SK-N-SH (cell line): ENCODE measurements around the gene PLAGL2. TPM values are rescaled to one million over a fixed set of nuclear protein-coding genes. Genes with fewer than 3 reads are reported as not detected.

Source experiments
- CTCF ChIA-PET: fragments of 300-600, 350-600 bp; formaldehyde crosslinking; extraction: SDS; loops from one replicate; lab custom pipeline; 2021; lab: Yijun Ruan, JAX
- POLR2A ChIA-PET: fragments of 350-600 bp; sonication (Branson Sonifier 250); formaldehyde crosslinking; extraction: SDS; loops from one replicate; lab custom pipeline; 2020; ENCODE audit warnings: antibody characterized with exemption, inconsistent platforms; lab: Yijun Ruan, JAX
- DNase-seq: peaks from one replicate; pipeline ENCODE4 v3.0.0; 2012
- H2AFZ ChIP-seq: fragments of 200-600 bp; sonication (generic); 2 replicates; pipeline ENCODE4 v1.8.1; 2016; ENCODE audit warnings: antibody characterized with exemption, mild to moderate bottlenecking, low read depth
- H3F3A ChIP-seq: fragments of 200-600 bp; sonication (generic); replicated peaks from 2 replicates; pipeline ENCODE3; 2016; ENCODE audit warnings: antibody characterized with exemption, mild to moderate bottlenecking; ENCODE audit not compliant: insufficient read depth
- H3K27ac ChIP-seq, 2 experiments: fragments of 200-500 bp in 1 of 2; fragments of 200-600 bp in 1 of 2; sonication (Bioruptor generic) in 1 of 2; sonication (generic), shearing (Covaris generic) in 1 of 2; 2 replicates each; pipeline versions ENCODE4 v1.5.1 to v1.6.1; 2014 to 2016; ENCODE audit warnings: low read depth in 2 of 2, inconsistent platforms in 1 of 2, low read length in 1 of 2, mild to moderate bottlenecking in 1 of 2, mixed read lengths in 1 of 2
- H3K27me3 ChIP-seq: fragments of 200-600 bp; sonication (generic), shearing (Covaris generic); 2 replicates; pipeline ENCODE4 v1.6.1; 2016; ENCODE audit warnings: mixed run types; ENCODE audit not compliant: insufficient read depth
- H3K36me3 ChIP-seq, 2 experiments: fragments of 200-500 bp in 1 of 2; fragments of 200-600 bp in 1 of 2; sonication (Bioruptor generic) in 1 of 2; sonication (generic) in 1 of 2; replicated peaks in 1 of 2; 2 replicates each; pipeline versions ENCODE3 to v1.5.1; 2014 to 2016; ENCODE audit warnings: low read length in 1 of 2, mild to moderate bottlenecking in 1 of 2; ENCODE audit not compliant: insufficient read depth in 2 of 2, control insufficient read depth in 1 of 2
- H3K4me1 ChIP-seq, 2 experiments: fragments of 200-500 bp in 1 of 2; fragments of 200-600 bp in 1 of 2; sonication (Bioruptor generic) in 1 of 2; sonication (generic), shearing (Covaris generic) in 1 of 2; 2 replicates each; pipeline versions ENCODE4 v1.5.1 to v1.6.1; 2014 to 2016; ENCODE audit warnings: low read depth in 1 of 2, low read length in 1 of 2, mixed run types in 1 of 2; ENCODE audit not compliant: insufficient read depth in 2 of 2, control insufficient read depth in 1 of 2
- H3K4me2 ChIP-seq: fragments of 200-600 bp; sonication (generic), shearing (Covaris generic); 2 replicates; pipeline ENCODE4 v1.6.1; 2017; ENCODE audit warnings: mixed run types
- H3K4me3 ChIP-seq, 2 experiments: fragments of 200-500 bp in 1 of 2; fragments of 200-600 bp in 1 of 2; sonication (Bioruptor generic) in 1 of 2; sonication (generic), shearing (Covaris generic) in 1 of 2; 2 replicates each; pipeline versions ENCODE4 v1.5.1 to v1.8.1; 2014 to 2016; ENCODE audit warnings: low read depth in 2 of 2, inconsistent platforms in 1 of 2, low read length in 1 of 2, mild to moderate bottlenecking in 1 of 2, mixed read lengths in 1 of 2, moderate library complexity in 1 of 2
- H3K79me2 ChIP-seq: fragments of 200-600 bp; sonication (generic); 2 replicates; pipeline ENCODE4 v1.8.1; 2017; ENCODE audit warnings: mild to moderate bottlenecking; ENCODE audit not compliant: insufficient read depth
- H3K9ac ChIP-seq: fragments of 200-600 bp; sonication (generic); 2 replicates; pipeline ENCODE4 v1.6.1; 2017; ENCODE audit warnings: mixed run types
- H3K9me2 ChIP-seq: fragments of 200-600 bp; sonication (generic); 2 replicates; pipeline ENCODE4 v1.6.1; 2017; ENCODE audit warnings: mixed run types
- H3K9me3 ChIP-seq: fragments of 200-600 bp; sonication (generic); 2 replicates; pipeline ENCODE4 v1.6.1; 2017; ENCODE audit warnings: mixed run types, mild to moderate bottlenecking, moderate library complexity
- H4K20me1 ChIP-seq: fragments of 200-600 bp; sonication (generic); 2 replicates; pipeline ENCODE4 v1.6.1; 2017; ENCODE audit warnings: mild to moderate bottlenecking, mixed run types; ENCODE audit not compliant: insufficient read depth
- ELF1 ChIP-seq: IDR thresholded peaks from 2 replicates; pipeline ENCODE4 v1.4.0; 2012
- EP300 ChIP-seq, 2 experiments: IDR thresholded peaks; 2 replicates each; pipeline versions ENCODE4 v1.4.0 to v1.6.1; 2012; ENCODE audit warnings: borderline replicate concordance in 1 of 2, low read depth in 1 of 2, low read length in 1 of 2
- GABPA ChIP-seq: IDR thresholded peaks from 2 replicates; pipeline ENCODE4 v1.4.0; 2012; ENCODE audit warnings: low read depth, mild to moderate bottlenecking
- NFIC ChIP-seq: IDR thresholded peaks from 2 replicates; pipeline ENCODE4 v1.4.0; 2012; ENCODE audit warnings: borderline replicate concordance
- RCOR1 ChIP-seq: fragments of 150-350 bp; IDR thresholded peaks from 2 replicates; pipeline ENCODE4 v1.6.1; 2017; ENCODE audit warnings: antibody characterized with exemption, low read length
- SIN3A ChIP-seq: IDR thresholded peaks from 2 replicates; pipeline ENCODE4 v1.6.1; 2012; ENCODE audit warnings: low read depth, mild to moderate bottlenecking, low read length, moderate library complexity, borderline replicate concordance
- WGBS: methylation state at CpG from one replicate; pipeline ENCODE4 v1.1.6; 2017; ENCODE audit warnings: low lambda C conversion rate; 5-methylcytosine and 5-hydroxymethylcytosine counted together
- polyA plus RNA-seq, 3 experiments: library from polyadenylated mRNA; depleted of rRNA; stranded (reverse); fragments of >200 nt; gene quantifications; 2 replicates each; pipeline ENCODE4 v1.2.3, GENCODE V29; 2012
- TF ChIP-seq, protein P1 (sequence below): IDR thresholded peaks from 2 replicates; pipeline ENCODE4 v1.4.0; 2012; ENCODE audit warnings: low read depth

Gene PLAGL2
- polyA plus RNA-seq, 1 of the 3 experiments (the other 2 are of a cell fraction): 4.0 TPM

DNA sequence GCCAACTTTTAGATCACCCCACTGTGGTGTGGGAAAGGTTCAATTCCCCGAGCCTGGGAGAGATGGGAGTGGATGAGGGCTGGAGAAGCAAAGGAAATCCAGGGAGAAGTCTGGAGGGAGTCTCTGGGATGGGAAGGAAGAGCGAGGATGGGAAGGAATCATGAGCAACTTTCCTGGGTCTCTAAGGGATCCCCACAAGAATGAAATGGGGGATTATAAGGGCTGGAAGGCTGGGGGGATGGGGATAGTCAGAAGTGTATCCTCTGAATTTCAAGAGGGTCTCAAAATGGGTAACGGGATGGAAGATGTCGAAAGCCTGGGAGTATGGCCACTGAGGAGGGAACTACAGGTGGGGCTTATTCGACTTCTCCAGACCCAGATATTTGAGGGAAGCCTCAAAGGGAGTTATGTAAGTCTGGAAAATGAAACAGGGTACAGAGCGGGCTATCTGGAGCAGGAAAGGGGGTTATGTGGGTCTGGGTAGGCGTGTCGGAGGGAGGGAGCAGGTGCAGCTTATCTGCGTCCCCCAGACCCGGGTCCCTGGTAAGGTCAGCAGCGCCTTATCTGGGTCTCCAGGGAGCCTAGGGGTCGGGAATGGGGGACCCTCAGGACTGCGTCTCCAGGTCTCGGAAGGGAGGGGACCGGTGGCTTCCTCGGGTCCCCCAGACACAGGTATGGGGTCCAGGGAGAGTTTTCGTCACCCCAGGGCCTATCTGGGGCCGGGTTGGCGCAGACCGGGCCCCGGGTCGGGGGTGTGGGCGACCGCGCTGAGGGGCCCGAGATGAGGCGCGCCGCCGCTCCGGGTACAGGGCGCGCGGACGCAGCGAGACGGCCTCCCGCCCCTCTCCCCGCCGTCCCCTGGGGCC is 550 bp downstream of the PLAGL2 start:
- peak; percentile 25 for DNase-seq
- POLR2A ChIA-PET: no interaction called here
- peaks cover 32% of the 10 kb centered on the region for H4K20me1 ChIP-seq

DNA sequence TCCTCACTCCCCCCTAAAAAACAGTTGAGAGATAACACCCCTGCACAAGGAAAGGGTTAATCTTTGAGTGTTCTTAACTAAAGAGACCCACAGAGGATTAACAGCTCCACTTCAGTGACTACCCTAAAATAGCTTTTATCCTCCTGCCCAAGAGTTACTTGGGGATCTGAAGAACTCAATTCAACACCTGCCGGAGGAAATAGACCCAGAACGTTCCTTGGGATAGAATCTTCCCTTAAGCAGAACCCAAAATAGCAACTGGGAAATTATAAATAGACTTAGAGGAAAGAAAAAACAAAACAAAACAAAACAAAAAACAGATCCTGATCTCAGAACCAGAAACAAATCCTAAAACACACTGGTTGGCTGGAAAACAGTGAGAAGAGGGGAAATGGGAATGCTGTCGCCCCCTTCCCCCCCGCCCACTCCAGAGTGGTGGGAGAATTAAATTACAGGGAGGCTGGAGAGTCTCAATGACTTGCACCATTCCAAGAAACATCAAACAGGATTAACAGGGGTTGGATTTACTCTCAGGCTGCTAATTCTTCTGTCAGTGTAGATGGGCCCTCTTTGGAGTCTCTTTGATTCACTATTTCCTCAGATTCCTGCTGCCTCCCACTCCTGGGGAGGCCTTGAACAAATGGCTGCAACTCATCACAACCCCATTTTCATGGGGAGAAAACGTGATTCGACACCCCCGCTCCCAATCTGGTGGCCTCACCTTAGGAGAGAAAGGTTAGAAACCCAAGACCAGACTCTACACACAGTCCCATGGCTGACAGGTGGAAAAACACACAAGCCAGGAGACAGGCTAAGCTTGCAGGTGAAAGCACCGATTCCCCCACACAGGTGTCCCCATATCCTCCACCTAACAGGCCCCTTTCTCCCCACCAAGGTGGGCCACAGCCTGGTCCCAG is 1.4 kb downstream of the PLAGL2 start:
- H4K20me1 ChIP-seq: peaks cover 35% of the 10 kb centered on the region
- POLR2A ChIA-PET: no interaction called here
- 57% methylated on average over 8 of the region's 8 CpGs for WGBS
- H3K4me1 ChIP-seq: peaks cover 31 to 35% of the 10 kb centered on the region in 2 experiments; a peak in 3 of 4 replicates
- H3K27me3 ChIP-seq: no peaks in the 10 kb centered on the region
- no peaks in the 10 kb centered on the region for H3F3A ChIP-seq
- CTCF ChIA-PET: interaction anchor here (0.7 to 1.4 kb wide), 3 partner anchors 8 to 304 kb away, joined by 3 to 4 read pairs (median 4); no protein-coding TSS in a partner anchor
- peak; percentile 54 for DNase-seq
- no peak overlapping the region for H2AFZ ChIP-seq
- H3K27ac ChIP-seq: peak overlapping the region in 1 of 2 experiments; percentile 75; a peak in 2 of 4 replicates
- H3K4me2 ChIP-seq: peak overlapping the region; percentile 92
- no peaks in the 10 kb centered on the region for H3K9me3 ChIP-seq
- H3K9me2 ChIP-seq: no peaks in the 10 kb centered on the region
- TF ChIP-seq NFIC (no peak), GABPA (no peak)
- TF ChIP-seq, all 33 proteins: peak for 0
- Histone ChIP-seq H3K9ac (peak overlapping the region; percentile 82), H3K4me3 (peak overlapping the region; percentile 87 to 88), H3K36me3 (peaks cover 5 to 38% of the 10 kb centered on the region in 2 experiments), H3K79me2 (peaks cover 95% of the 10 kb centered on the region)

More for the DNA sequence above, 550 bp downstream of the PLAGL2 start:
- H3K79me2 ChIP-seq: peaks cover 90% of the 10 kb centered on the region
- H3K27ac ChIP-seq: peak overlapping the region; percentile 29 to 75; a peak in 3 of 4 replicates
- H3K9me3 ChIP-seq: no peaks in the 10 kb centered on the region
- TF ChIP-seq, protein P1, sequence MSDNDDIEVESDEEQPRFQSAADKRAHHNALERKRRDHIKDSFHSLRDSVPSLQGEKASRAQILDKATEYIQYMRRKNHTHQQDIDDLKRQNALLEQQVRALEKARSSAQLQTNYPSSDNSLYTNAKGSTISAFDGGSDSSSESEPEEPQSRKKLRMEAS: no peak
- TF ChIP-seq ELF1 (no peak), RCOR1 (no peak), EP300 (IDR thresholded peaks at IDR 0.05; ENCODE audit: borderline replicate concordance in 1 of 2, low read depth in 1 of 2, low read length in 1 of 2) (no peak), SIN3A (no peak)
- H3F3A ChIP-seq: peaks cover 3% of the 10 kb centered on the region
- H3K9ac ChIP-seq: peak overlapping the region; percentile 82
- no peaks in the 10 kb centered on the region for H3K9me2 ChIP-seq
- WGBS: 17% methylated on average over 10 of the region's 40 CpGs
- H3K4me2 ChIP-seq: peak overlapping the region; percentile 92
- H2AFZ ChIP-seq: no peak overlapping the region; the same call in 1 of the 2 replicates
- H3K4me1 ChIP-seq: peaks cover 26 to 35% of the 10 kb centered on the region in 2 experiments; a peak in 3 of 4 replicates
- CTCF ChIA-PET: interaction anchor here (1.0 kb wide), 1 partner anchor 75 kb away, joined by 3 read pairs; no protein-coding TSS in a partner anchor
- no peaks in the 10 kb centered on the region for H3K27me3 ChIP-seq
- H3K36me3 ChIP-seq: peaks cover 0 to 36% of the 10 kb centered on the region in 2 experiments
- H3K4me3 ChIP-seq: peak overlapping the region; percentile 87 to 88
